Activated T-helper 1 cell treated with anti-CD3 and anti-CD28 coated beads, Interleukin-2, amount 50 U/mL, for 16 hours (primary cell): ENCODE data around the gene RFX3.
A peak's percentile ranks its signal among the peaks of the same experiment; 100 is the strongest.

Source experiments
- DNase-seq, 2 donors: peaks; one replicate each; pipeline ENCODE4 v3.0.0-alpha.2; 2020; ENCODE audit warnings: low read depth in 1 of 2, low spot score in 1 of 2

RFX3 gene

DNA sequence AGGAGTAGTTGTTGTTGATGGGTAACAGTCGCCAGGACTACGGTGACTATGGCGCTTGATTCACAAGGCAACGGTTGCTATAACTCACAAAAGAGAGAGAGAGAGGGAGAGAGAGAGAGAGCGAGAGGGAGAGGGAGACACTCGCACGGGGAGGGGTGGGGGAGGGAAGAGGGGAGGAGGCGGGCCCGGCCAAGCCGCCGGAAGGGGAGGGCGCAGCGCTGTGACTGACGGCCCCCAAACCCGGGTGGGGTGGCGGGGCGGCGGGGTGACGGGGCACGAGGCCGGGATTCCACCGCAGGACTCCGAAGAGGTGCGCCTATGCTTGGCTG is at the start of gene RFX3:
Gene RFX3, minus strand, starts transcription at position 166 of the 329 bp plus-strand sequence. CDS start 130,413 bp downstream, outside the sequence.
- DNase-seq, result peak; percentile 81 to 92

DNA sequence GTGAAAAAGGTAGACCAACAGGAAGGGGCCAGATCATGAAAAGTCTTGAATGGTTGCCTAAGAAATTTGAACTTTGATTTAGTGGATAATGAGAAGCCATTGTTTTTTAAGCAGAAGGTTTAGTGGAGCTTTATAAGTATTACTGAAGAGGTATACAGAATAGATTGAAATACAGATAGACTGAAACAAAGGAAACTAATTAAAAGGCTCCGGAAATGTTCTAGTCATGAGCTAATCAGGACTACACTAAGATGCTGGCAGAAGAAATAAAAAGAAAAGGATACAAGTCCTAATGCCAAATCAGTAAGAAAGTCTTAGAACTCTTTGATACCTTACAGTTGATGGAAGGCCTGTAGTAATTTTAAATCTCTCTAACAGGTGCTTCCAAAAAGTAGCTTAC is 45.7 kb upstream of the RFX3 start:
- DNase-seq, result no peak

DNA sequence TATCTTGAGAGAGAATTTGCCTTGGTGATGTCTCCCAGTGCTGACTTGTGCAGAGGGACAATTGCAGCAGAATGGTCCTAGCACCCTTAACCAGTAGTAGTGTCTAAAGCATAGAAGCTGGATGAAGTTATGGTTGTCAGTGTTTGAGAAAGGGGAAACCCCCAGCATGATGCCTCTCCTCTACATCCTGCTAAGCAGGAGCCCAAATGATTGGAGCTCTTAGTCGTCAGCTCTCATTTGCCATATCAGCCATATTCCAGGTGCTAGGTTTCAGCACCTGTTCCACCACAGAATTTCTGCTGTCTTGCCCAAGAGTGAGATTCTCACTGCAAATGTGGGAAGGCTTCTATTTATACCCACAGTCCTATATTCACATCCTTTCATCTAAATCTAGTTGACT is 43.7 kb upstream of the RFX3 start:
- no peak for DNase-seq

DNA sequence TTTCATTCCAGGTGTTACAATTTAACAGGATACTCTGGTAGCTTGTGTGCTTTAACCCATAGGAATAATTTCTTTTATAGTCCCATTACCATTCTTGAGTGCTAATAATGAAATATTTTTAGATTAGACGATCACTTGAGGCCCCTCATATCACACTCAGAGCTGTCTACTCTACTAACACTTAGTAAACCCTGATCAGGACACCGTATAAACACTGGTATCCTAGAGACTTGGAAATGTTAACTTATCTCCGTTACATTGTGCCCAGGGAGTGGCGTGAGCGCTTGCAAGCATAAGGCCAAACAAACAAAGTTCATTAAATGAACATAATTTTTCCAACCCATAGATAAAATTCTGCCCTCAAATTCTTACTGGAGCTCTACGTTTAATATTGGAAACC is 42.2 kb upstream of the RFX3 start:
- DNase-seq, result no peak

DNA sequence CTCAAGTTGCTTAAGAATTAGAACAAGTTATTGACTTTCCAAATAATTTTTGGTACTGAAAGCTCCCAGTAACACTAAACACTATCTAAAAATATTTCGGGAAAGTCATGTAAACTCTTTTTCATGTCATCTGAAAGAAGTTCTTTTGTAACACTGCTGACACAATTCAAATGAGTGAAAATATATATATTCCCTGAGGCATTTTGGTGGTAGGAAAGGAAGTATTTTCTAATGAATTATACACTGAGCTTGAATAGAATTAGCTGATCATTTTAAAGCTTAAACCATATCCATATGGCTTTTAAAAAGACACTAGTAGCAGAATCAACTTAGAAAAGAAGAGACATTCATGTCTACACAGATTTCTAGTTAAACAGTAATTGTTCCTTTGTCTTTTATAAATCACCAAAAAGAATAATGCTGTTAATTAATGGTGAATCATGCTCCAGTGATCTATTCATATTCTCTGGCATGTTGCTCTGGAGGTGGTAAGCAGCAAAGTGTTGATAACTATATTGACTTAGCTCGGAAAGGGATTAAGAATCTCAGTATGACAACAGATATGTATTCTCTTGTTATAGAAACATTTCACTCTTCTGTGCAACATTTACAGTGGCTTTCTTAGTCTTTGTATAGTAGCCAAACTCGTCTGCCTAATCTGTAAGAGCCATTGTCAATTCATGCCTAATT is 27.4 kb upstream of the RFX3 start:
- no peak for DNase-seq

DNA sequence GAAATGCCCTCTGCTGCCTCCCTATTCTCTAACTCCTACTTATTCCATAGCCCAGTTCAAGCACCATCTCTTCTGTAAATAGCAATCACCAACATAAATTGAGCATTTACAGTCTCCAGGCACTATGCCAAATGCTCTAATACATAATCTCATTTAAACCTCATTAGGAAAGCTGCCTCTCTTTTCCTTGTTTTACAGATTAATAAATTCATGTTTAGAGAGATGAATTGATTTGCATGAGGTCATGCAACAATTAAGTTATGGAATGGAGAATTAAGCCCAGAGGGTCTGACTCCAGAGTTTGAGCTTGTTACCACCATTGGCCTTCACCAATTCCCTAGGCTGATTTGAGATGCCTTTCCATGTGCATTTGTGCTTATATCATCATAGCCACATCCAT is 23.4 kb upstream of the RFX3 start:
- DNase-seq, result no peak

DNA sequence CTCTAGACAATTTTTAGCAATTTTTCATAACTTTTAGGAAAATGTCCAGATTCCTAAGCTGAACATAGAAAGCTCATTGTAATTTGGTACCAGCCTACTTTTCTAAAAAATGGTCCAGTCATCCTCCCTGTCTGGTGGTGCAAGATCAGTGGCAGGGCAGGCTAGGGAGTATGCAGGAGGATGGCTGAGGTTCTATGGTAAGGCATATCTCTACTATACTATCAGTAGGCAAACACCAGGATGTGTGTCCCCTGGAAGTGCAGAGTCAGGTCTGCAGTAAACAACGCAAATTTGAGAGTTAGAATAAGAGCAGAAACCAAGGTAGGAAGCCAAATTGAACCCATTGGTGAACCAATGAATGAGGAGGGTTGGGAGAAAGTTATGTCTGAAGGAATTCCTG is 22.8 kb upstream of the RFX3 start:
- no peak for DNase-seq

DNA sequence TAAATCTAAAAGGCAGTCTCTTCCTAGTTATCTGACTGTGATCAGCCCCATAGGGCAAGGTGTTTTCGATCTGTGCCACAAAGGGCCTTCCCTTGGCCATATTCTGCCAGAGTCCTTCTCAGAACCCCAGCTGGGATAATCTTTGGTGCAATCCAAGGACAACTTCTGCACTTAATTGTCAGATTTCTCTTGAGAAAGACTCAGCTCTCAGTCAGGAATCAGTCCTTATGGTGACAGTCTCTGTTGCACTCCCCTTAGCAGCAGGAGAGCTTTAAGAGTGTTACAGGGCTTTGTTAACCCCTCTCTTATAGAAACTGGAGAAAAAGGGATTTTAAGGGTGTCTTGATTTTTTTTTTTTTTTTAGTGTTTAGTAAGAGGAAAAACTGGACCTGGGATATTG is 15.4 kb upstream of the RFX3 start:
- no peak for DNase-seq

DNA sequence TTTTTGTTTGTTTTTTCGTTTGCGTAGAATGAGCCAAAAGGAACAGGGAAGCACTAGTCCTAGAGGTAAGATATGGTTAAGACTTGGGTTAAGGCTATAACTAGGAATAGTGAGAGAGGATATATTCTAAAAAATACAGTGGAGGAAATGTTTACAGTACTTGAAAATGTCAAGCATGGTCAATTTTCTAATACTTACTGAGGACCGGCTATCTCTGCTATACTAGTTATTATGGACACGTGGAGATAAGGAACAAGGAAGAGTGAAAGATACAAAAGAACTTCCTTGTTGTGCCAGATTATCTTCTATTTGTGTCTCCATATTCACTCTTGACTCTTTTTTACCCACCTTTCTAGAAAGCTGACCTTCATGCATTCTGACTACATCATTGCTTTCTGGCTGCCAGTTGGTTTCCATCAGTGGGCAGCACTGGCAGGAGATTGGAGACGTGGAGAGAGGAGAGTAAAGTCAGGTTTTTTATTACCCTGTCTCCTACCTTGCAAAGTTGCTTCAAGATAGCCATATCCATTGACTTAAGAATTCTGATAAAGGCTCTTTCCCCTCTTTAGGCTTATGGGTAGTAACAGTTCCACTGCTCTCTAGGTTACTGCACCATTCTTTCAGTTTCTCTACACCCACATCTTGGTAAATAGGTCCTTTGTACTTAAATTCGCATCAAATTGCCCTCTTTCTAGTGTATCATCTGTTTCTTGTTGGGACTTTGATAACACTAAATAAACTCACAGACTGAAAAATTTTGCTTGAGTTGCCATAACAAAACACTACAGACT is 9.0 kb upstream of the RFX3 start:
- DNase-seq, result no peak

DNA sequence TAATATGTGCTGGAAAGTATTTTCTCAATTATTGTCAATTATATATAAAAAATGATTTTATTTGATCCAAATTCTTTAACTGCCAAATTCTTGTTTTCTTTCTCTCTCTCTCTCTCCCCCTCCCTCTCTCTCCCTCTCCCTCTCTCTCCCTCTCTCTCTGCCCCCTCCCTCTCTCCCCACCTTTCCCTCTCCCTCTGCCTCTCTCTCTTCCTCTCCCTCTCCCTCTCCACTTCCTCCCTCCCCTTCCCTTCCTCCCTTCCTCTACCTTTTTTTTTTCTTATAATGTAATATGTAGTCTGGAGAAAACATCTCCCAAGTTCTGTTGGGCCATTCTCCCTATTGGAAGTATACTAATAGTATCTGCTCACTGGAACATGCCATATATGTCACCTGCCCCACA is 6.4 kb upstream of the RFX3 start:
- DNase-seq, result no peak

DNA sequence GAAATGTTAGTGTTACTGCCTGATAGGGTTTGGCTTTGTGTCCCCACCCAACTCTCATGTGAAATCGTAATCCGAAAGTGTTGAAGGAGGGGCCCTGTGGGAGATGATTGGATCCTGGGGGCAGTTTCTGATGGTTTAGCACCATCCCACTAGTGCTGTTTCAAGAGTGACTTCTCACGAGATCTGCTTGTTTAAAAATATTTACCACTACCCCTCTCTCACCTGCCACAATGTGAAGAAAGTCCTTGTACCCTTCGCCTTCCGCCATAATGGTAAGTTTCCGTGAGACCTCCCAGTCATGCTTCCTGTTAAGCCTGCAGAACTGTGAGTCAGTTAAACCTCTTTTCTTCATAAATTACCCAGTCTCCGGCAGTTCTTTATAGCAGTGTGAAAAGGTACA is 2.6 kb upstream of the RFX3 start:
- DNase-seq, result peak in 1 of 2 donors; percentile 48

DNA sequence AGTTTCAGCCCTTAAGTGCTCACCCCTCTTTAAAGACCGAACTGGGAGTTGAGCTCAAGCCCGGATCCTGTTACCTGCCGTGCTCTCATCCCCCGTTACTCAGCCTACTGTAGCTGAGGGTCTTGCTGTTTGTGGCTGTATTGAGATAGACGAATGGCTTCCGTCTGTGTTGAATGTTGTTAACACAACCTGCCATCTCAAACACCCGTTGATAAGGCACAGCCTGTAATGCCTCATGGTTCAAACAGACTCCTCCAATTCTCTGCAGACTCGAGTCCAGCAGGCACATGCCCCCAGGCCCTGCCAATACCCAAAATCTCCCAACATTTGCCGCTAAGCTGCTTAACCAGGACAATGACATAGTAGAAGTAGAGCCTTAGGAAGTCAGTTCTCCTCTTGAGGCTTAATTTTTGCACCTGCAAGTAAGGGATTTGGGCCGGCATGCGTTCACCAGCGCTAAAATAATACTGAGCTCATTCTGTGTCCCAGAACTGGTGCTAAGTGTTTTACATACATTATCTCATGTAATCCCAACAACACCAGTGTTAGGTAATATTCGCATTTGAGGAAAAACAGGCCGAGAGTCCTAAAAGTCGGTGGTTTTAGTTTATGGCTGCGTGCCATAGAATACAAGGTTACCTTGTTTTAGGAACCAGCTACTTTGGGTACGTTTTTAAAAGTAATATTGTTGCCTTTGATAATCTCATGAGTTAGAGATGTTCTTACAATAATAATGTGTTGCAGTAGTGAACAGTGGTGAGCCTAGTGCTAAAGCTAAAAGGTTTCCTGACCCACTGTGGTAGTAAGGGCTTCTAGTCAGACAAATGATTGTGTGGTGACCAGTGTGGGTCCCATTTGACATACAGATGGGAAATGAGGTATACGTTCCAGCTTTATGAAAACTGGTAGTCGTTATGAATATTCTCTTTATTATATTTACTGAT is 1.5 kb upstream of the RFX3 start:
- no peak for DNase-seq

DNA sequence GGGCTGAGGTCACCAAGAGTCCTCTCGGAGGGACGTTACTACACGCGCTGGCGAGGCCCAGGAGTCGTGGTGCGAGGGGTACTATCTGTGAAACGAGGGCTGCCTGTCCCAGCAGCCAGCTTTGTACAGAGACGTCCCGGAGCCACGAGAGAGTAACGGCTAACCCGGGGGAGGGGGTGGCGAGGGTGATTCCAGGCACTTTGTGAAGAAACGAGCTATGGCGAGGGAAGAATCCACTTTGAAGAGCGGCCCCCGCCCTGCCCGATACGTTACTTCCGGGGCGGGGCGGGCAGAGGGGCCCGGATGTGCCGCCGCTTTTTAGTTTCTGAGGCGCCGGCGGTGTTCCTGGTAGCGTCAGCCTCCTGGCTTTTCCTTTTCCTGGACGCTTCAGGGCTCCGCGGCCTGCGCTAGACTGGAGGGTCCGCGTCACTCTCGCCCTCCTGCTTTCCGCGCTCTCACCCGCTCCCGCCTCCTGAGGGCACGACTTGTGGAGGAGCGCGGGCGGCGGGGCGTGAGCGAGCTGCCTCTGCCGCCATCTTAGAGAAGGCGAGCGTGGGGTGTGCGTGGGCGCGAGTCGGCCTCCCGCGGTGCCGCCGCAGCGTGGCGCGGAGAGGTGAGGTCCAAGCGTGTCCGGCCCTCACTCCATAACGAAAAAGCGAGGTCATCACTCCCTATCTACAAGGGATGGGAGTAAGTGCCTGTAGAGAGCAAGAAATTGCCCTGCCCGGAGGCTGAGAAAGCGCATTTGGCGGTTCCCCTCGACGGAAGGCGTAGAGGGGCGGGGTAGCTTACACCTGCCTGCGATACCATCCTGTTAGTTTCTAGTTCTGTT is 580 bp upstream of the RFX3 start:
- peak; percentile 73 to 84 for DNase-seq

DNA sequence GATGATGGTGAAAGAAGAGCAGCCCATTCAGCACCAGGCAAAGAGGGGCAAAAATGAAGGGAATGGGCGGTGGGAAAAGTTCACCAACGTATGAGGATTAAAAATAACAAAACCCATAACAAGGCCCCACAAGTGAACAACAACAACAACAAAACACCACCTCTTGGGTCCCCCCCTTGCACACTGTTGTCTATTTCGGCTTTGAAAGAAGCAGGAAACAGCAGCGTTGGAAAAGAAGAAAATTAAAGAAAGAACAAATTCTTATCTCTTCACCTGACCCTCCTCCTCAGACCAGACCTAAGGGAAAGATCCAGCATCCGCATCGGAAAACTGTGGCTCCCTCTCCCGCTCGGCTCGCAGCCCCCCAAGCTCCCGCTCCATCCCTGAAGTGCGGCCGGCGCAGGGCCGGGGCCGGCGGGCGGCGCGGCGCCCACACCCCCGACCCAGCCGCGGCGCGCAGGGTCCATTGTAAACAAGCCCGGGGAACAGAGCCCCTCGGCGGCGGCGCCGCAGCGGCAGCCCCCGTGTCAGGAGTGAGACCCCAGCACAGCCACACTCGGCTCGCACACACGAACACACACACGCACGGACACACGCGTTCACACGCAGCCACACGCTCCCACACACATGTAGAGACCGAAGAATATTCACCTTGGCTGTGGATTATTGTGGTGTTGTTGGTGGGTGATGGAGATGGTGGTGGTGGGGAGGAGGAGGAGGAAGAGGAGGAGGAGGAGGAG is 535 bp downstream of the RFX3 start:
- DNase-seq, result peak in 1 of 2 donors; percentile 13

DNA sequence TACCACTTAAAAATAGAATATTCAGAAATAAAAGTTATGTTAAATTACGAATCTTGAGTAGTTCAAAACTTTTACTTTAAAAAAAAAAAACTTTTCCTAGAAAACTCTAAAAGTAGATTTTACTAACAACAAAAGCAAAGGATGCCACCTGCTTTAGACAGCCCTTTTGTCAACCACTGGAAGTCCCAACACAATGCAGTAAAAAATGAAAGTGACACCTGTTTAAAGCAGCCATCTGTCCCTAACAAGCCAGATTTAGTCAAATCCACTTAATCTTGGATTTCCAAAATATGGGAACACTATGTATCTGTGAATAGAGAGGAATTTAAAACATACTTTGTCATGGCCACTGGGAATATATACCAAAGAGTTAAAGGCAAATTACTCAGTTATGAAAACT is 3.8 kb downstream of the RFX3 start:
- no peak for DNase-seq

DNA sequence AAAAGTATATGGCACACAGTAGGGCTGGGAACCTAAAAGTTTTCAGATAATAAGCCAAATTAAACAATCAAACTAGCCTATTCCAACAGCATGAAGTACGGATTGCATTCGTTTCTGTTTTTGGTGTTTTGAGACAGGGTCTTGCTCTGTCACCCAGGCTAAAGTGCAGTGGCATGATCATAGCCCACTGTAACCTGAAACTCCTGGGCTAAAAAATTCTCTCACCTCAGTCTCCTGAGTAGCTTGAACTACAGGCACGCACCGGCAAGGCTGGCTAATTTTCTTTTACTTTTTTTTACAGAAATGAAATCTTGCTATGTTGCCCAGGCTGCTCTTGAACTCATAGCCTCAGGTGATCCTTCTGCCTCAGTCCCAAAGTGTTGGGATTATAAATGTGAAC is 5.2 kb downstream of the RFX3 start:
- DNase-seq, result no peak

DNA sequence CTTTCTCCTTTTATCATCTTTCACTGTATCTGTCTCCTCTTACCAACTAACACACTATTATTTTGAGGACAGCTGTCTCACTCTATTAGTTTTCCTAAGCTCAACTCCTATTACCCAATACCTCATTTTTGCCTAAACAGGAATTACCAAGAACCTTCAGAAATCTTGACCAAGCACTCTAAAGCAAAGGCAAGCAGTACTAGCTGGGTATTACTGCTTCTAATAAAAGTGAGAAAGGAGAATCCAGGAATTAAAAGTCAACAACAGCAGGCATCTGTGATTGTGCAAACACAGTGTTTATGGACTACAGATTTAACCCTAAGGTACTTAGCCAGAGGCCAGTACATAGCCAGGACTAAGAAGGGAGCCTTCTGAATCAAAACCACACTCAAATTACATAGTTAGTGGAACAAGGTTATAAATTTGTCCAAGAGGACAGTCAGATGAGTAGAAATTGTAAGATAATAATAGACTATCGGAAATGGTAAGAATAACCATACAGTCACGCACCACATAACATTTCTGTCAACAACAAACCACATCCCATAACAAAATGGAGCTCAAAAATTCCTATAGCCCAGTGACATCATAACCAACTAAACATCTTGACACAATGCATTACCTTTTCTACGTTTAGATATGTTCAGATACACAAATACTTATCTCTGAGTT is 8.3 kb downstream of the RFX3 start:
- no peak for DNase-seq

DNA sequence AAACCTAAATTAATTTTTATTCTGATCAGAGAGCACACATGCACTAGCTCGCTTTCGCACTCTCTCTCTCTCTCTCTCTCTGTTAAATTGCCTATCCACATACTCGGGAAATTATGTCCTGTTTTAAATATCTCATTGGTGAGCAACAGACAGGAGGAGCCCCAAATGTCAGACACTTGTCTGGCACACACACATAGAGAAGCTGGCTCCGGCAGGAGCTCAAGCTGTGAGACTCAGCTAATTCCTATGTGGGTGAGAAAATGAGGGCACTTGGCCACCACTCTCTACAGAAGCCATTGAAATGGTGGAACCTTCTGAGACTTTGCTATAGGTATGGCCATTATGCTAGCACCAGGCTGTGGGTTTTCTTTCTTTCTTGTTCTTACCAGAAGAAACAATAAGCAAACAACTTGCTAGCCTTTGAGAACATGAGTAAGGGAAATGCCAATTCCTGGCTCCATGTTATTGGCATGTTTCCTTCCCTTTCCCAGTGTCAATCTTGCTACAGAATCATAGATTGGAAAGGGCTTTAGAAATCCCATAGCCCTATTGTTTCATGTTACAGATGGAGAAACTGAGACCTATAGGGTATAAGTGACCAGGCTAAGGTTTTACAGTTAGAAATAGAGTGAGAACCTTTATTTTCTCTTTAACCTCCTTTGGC is 9.0 kb downstream of the RFX3 start:
- no peak for DNase-seq

DNA sequence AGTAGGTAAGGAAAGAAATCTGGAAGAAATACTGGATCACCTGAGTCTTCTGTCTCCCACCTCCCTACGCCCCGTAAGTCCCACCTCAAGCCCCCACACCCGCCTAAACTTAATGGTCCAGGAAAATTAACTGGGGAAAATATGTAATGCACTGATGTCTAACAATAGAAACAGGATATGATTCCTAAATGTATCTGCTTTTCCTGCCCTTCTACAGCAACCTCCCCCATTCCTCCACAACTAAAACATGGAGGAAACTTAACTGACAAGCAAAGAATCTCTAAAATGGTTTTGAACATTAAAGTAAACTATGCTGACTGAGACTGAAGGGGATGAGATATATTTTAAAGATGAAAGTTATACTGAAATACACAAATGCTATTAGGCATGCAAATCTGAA is 10.4 kb downstream of the RFX3 start:
- no peak for DNase-seq
